Measurements from ENCODE around the gene C9orf43. TPM values are rescaled to one million over a fixed set of nuclear protein-coding genes. Genes with fewer than 3 reads are reported as not detected.
A peak's percentile ranks its signal among the peaks of the same experiment; 100 is the strongest.

The C9orf43 gene
- total and polyA plus RNA-seq, 2 donors, result 0.47 to 0.75 TPM

GRCh38 chr9:113391917-113392316 is 18.6 kb upstream of the C9orf43 start:
- WGBS, result 98% methylated on average over 7 of the region's 7 CpGs
- Histone ChIP-seq H3K27ac (ENCODE audit: low read depth in 1 of 2, low read length in 1 of 2) (no peak overlapping the region), H3K27me3 (ENCODE audit: control insufficient read depth in 2 of 2, insufficient read depth in 1 of 2, low read length in 1 of 2) (no peaks in the 10 kb centered on the region), H3K9me3 (ENCODE audit: control insufficient read depth in 2 of 2, insufficient read depth in 1 of 2, low read length in 1 of 2) (no peaks in the 10 kb centered on the region), H3K36me3 (ENCODE audit: control insufficient read depth in 2 of 2, insufficient read depth in 2 of 2, low read length in 1 of 2) (peaks cover 58 to 60% of the 10 kb centered on the region in 2 donors), H3K4me3 (ENCODE audit: low read length in 2 of 2) (no peak overlapping the region), H3K4me1 (ENCODE audit: control insufficient read depth in 2 of 2, insufficient read depth in 2 of 2, low read length in 2 of 2) (peaks cover 0 to 6% of the 10 kb centered on the region in 2 donors)
- no peak for DNase-seq (ENCODE audit: low read depth in 6 of 9, low spot score in 9 of 9)

GRCh38 chr9:113393281-113393680 is 17.3 kb upstream of the C9orf43 start:
- H3K4me1 ChIP-seq (ENCODE audit: control insufficient read depth in 2 of 2, insufficient read depth in 2 of 2, low read length in 2 of 2), result peaks cover 0 to under 1% of the 10 kb centered on the region in 2 donors
- H3K27me3 ChIP-seq (ENCODE audit: control insufficient read depth in 2 of 2, insufficient read depth in 1 of 2, low read length in 1 of 2), result no peaks in the 10 kb centered on the region
- H3K9me3 ChIP-seq (ENCODE audit: control insufficient read depth in 2 of 2, insufficient read depth in 1 of 2, low read length in 1 of 2), result no peaks in the 10 kb centered on the region
- 97% methylated on average over 7 of the region's 7 CpGs for WGBS
- no peak for DNase-seq (ENCODE audit: low read depth in 6 of 9, low spot score in 9 of 9)
- H3K36me3 ChIP-seq (ENCODE audit: control insufficient read depth in 2 of 2, insufficient read depth in 2 of 2, low read length in 1 of 2), result peaks cover 44 to 50% of the 10 kb centered on the region in 2 donors
- H3K27ac ChIP-seq (ENCODE audit: low read depth in 1 of 2, low read length in 1 of 2), result no peak overlapping the region
- no peak overlapping the region for H3K4me3 ChIP-seq (ENCODE audit: low read length in 2 of 2)

- H3K27ac ChIP-seq (ENCODE audit: low read depth in 1 of 2, low read length in 1 of 2), result no peak overlapping the region
- H3K9me3 ChIP-seq (ENCODE audit: control insufficient read depth in 2 of 2, insufficient read depth in 1 of 2, low read length in 1 of 2), result no peaks in the 10 kb centered on the region
- WGBS, result 97% methylated on average over 9 of the region's 9 CpGs
- H3K4me1 ChIP-seq (ENCODE audit: control insufficient read depth in 2 of 2, insufficient read depth in 2 of 2, low read length in 2 of 2), result peaks cover 7 to 11% of the 10 kb centered on the region in 2 donors
- no peak for DNase-seq (ENCODE audit: low read depth in 6 of 9, low spot score in 9 of 9)
- H3K4me3 ChIP-seq (ENCODE audit: low read length in 2 of 2), result no peak overlapping the region
- peaks cover 27 to 31% of the 10 kb centered on the region in 2 donors for H3K36me3 ChIP-seq (ENCODE audit: control insufficient read depth in 2 of 2, insufficient read depth in 2 of 2, low read length in 1 of 2)
- no peaks in the 10 kb centered on the region for H3K27me3 ChIP-seq (ENCODE audit: control insufficient read depth in 2 of 2, insufficient read depth in 1 of 2, low read length in 1 of 2)
Measured at GRCh38 chr9:113395000-113395861, 15.3 kb upstream of the C9orf43 start.

DNA sequence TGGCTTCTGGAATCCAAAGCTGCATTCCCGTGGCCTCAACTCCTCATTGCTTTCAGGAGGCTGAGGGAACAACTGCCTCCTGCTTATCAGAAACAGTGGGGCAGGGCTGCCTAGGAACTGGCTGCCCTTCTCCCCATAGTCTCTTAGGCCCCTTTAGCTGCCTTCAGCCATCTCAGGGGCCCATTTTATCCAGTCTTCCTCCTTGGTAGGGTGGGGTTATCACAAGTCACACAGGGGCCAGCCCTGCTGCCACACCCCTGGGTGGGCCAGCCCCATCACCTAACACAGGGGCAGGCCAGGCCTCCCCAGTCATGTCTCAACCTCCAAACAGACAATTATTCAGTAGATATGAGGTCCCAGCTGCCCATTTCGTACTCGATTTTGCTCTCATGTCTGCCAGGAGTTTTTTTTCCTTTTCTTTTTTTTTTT is 13.3 kb upstream of the C9orf43 start:
- H3K9me3 ChIP-seq (ENCODE audit: control insufficient read depth in 2 of 2, insufficient read depth in 1 of 2, low read length in 1 of 2), result no peaks in the 10 kb centered on the region
- H3K4me3 ChIP-seq (ENCODE audit: low read length in 2 of 2), result no peak overlapping the region
- H3K36me3 ChIP-seq (ENCODE audit: control insufficient read depth in 2 of 2, insufficient read depth in 2 of 2, low read length in 1 of 2), result peaks cover 12% of the 10 kb centered on the region in 2 donors
- no peak overlapping the region for H3K27ac ChIP-seq (ENCODE audit: low read depth in 1 of 2, low read length in 1 of 2)
- H3K4me1 ChIP-seq (ENCODE audit: control insufficient read depth in 2 of 2, insufficient read depth in 2 of 2, low read length in 2 of 2), result peaks cover 16 to 21% of the 10 kb centered on the region in 2 donors
- H3K27me3 ChIP-seq (ENCODE audit: control insufficient read depth in 2 of 2, insufficient read depth in 1 of 2, low read length in 1 of 2), result no peaks in the 10 kb centered on the region
- 99% methylated on average over 3 of the region's 3 CpGs for WGBS
- DNase-seq (ENCODE audit: low read depth in 6 of 9, low spot score in 9 of 9), result no peak

DNA sequence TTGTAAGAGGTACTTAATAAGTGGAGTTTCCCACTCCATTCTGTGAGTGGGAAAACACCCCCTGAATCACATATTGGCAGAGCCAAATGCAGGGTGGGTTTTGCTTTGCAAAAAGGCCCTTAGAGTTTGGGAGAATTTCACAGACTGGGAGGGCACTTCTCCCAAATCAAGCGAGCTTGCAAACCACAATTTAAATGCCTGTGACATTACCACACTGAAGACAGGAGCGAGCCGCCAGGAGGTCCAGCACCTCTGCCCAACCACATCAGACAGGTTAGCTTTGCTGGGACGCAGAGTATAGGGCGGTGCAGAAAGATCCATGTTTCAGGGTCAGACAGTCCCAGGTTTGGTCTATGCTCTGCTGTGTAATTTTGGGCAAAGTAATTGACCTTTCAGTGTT is 11.8 kb upstream of the C9orf43 start:
- Histone ChIP-seq H3K36me3 (ENCODE audit: control insufficient read depth in 2 of 2, insufficient read depth in 2 of 2, low read length in 1 of 2) (peaks cover 7 to 8% of the 10 kb centered on the region in 2 donors), H3K27ac (ENCODE audit: low read depth in 1 of 2, low read length in 1 of 2) (no peak overlapping the region), H3K9me3 (ENCODE audit: control insufficient read depth in 2 of 2, insufficient read depth in 1 of 2, low read length in 1 of 2) (no peaks in the 10 kb centered on the region), H3K27me3 (ENCODE audit: control insufficient read depth in 2 of 2, insufficient read depth in 1 of 2, low read length in 1 of 2) (no peaks in the 10 kb centered on the region), H3K4me3 (ENCODE audit: low read length in 2 of 2) (no peak overlapping the region), H3K4me1 (ENCODE audit: control insufficient read depth in 2 of 2, insufficient read depth in 2 of 2, low read length in 2 of 2) (peaks cover 16 to 21% of the 10 kb centered on the region in 2 donors)
- 93% methylated on average over 5 of the region's 5 CpGs for WGBS
- DNase-seq (ENCODE audit: low read depth in 6 of 9, low spot score in 9 of 9), result no peak

GRCh38 chr9:113399646-113400200 is 10.8 kb upstream of the C9orf43 start:
- H3K4me1 ChIP-seq (ENCODE audit: control insufficient read depth in 2 of 2, insufficient read depth in 2 of 2, low read length in 2 of 2), result peaks cover 16 to 21% of the 10 kb centered on the region in 2 donors
- peaks cover 7 to 8% of the 10 kb centered on the region in 2 donors for H3K36me3 ChIP-seq (ENCODE audit: control insufficient read depth in 2 of 2, insufficient read depth in 2 of 2, low read length in 1 of 2)
- no peak for DNase-seq (ENCODE audit: low read depth in 6 of 9, low spot score in 9 of 9)
- no peak overlapping the region for H3K27ac ChIP-seq (ENCODE audit: low read depth in 1 of 2, low read length in 1 of 2)
- H3K4me3 ChIP-seq (ENCODE audit: low read length in 2 of 2), result no peak overlapping the region
- WGBS, result 98% methylated on average over 3 of the region's 3 CpGs
- no peaks in the 10 kb centered on the region for H3K27me3 ChIP-seq (ENCODE audit: control insufficient read depth in 2 of 2, insufficient read depth in 1 of 2, low read length in 1 of 2)
- H3K9me3 ChIP-seq (ENCODE audit: control insufficient read depth in 2 of 2, insufficient read depth in 1 of 2, low read length in 1 of 2), result no peaks in the 10 kb centered on the region

DNA sequence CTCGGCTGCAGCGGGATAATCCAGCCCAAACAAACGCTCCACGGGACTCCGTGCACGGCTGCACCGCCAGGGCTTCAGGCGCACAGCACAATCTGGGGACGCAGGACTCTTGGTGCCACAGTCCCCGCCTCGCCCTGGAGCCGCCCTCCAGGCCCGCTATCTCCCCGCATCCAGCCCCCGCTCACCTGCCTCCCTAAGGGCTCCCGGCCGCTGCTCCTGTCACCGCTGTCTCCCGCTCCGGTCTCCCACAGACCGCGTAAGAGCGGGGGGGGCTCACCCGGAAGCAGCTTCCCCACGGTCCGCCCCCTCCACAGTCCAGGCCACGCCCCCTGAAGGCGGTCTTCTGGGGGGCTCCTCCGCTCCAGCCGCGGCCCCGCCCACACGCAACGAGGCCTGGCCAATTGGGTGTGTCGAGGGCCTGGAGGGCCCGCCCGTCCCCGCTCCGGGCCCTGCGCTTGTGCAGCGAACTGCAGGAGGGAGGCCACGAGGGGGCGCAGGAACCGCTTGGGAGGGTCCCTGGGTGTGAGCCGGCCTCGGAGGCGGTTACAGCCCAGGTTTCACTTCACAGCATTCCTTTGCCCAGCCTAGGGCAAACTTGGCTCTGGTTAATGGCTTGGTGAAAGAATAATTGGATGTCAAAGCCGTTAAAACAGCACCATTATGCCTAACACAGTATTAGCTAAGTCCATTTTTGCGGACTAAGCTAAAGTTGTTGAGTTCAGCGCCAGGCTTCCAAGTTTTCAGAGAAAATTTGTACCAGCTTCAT is 9.3 kb upstream of the C9orf43 start, which contains the start of gene ALAD:
TSS of gene ALAD (minus strand) at position 258 of the 766 bp plus-strand sequence. CDS start 7,725 bp downstream, outside the sequence.
- DNase-seq (ENCODE audit: low read depth in 6 of 9, low spot score in 9 of 9), result peak; percentile 85 to 99 (median 98)
- peak within 1 kb of the TSS; percentile 36 to 76 for H3K27ac ChIP-seq (ENCODE audit: low read depth in 1 of 2, low read length in 1 of 2)
- no peaks in the 10 kb centered on the region for H3K27me3 ChIP-seq (ENCODE audit: control insufficient read depth in 2 of 2, insufficient read depth in 1 of 2, low read length in 1 of 2)
- 3% methylated on average over 50 of the region's 50 CpGs for WGBS
- no peaks in the 10 kb centered on the region for H3K9me3 ChIP-seq (ENCODE audit: control insufficient read depth in 2 of 2, insufficient read depth in 1 of 2, low read length in 1 of 2)
- peak within 1 kb of the TSS; percentile 71 to 95 for H3K4me3 ChIP-seq (ENCODE audit: low read length in 2 of 2)
- peaks cover 0 to 6% of the 10 kb centered on the region in 2 donors for H3K36me3 ChIP-seq (ENCODE audit: control insufficient read depth in 2 of 2, insufficient read depth in 2 of 2, low read length in 1 of 2)
- H3K4me1 ChIP-seq (ENCODE audit: control insufficient read depth in 2 of 2, insufficient read depth in 2 of 2, low read length in 2 of 2), result peaks cover 16 to 21% of the 10 kb centered on the region in 2 donors

- Histone ChIP-seq H3K4me1 (ENCODE audit: control insufficient read depth in 2 of 2, insufficient read depth in 2 of 2, low read length in 2 of 2) (peaks cover 16 to 21% of the 10 kb centered on the region in 2 donors), H3K36me3 (ENCODE audit: control insufficient read depth in 2 of 2, insufficient read depth in 2 of 2, low read length in 1 of 2) (peaks cover 12 to 13% of the 10 kb centered on the region in 2 donors), H3K9me3 (ENCODE audit: control insufficient read depth in 2 of 2, insufficient read depth in 1 of 2, low read length in 1 of 2) (no peaks in the 10 kb centered on the region), H3K27ac (ENCODE audit: low read depth in 1 of 2, low read length in 1 of 2) (no peak overlapping the region), H3K27me3 (ENCODE audit: control insufficient read depth in 2 of 2, insufficient read depth in 1 of 2, low read length in 1 of 2) (no peaks in the 10 kb centered on the region), H3K4me3 (ENCODE audit: low read length in 2 of 2) (no peak overlapping the region)
- 93% methylated on average over 2 of the region's 2 CpGs for WGBS
- no peak for DNase-seq (ENCODE audit: low read depth in 6 of 9, low spot score in 9 of 9)
Measured at GRCh38 chr9:113403646-113404045, 6.9 kb upstream of the C9orf43 start.

Measured in thymus (tissue), 11 donors.